GM12872 (cell line): Measurements from ENCODE around the gene RBM12.

Experiments used
- TF ChIP-seq, protein P1 (sequence below): IDR thresholded peaks from 3 replicates; pipeline ENCODE4 v1.5.1; 2011; ENCODE audit warnings: low read depth, mild to moderate bottlenecking, low read length, moderate library complexity; ENCODE audit not compliant: insufficient read depth

Gene RBM12

DNA sequence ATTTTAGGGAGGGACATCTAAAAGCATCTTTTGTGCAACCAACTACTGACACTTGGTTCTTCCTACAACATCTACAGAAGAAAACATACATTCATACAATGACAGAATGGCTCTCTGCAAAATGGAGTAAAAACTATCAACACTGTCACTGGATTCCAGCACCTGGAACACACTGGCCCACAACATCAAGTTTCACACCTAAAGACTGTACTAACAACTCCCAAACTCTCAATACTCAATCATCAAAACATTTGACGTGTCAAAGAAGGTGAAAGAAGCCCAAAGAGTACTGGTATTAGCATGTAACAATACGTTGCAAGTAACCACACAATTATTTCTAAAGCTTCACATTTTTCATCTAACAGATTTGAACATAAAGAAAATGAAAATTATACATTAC, 2.1 kb downstream of the RBM12 start:
- TF ChIP-seq, protein P1, sequence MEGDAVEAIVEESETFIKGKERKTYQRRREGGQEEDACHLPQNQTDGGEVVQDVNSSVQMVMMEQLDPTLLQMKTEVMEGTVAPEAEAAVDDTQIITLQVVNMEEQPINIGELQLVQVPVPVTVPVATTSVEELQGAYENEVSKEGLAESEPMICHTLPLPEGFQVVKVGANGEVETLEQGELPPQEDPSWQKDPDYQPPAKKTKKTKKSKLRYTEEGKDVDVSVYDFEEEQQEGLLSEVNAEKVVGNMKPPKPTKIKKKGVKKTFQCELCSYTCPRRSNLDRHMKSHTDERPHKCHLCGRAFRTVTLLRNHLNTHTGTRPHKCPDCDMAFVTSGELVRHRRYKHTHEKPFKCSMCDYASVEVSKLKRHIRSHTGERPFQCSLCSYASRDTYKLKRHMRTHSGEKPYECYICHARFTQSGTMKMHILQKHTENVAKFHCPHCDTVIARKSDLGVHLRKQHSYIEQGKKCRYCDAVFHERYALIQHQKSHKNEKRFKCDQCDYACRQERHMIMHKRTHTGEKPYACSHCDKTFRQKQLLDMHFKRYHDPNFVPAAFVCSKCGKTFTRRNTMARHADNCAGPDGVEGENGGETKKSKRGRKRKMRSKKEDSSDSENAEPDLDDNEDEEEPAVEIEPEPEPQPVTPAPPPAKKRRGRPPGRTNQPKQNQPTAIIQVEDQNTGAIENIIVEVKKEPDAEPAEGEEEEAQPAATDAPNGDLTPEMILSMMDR: no peak

DNA sequence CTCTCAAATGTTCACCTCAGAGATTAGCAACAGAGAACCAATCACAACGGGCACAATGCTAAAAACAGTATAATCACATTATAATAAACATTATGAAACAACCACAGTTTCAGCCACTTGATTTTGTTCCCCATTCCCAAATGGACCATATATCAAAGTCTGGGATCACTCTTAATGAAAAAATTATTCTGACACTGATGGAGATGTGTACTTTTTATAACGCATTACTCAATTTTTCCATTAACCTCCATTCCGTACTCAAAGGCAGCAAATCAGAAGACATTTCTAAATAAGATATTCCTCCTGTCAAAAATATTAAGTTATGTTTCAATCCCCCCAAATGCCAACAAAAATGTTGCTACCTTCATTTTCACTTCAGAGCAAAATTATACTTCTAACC, 2.8 kb downstream of the RBM12 start:
- TF ChIP-seq, protein P1: no peak

DNA sequence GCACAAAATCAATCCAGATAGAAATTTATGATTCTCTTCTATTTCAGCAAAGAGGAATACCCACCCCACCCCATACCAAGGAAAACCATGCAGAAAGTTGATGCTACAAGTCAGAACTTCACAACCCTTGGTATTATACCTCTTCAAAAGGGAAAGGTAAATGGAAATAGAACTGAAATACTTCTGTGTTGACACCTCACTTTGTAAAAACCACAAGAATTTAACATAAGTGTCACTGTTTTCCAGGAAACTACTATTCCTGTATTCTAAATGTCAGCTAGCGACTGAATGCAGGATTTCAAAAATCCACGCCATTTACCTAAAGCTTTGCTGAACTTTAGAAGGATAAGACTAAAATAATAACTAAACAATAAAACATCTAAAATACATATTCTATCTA, 3.6 kb downstream of the RBM12 start:
- TF ChIP-seq, protein P1: no peak

DNA sequence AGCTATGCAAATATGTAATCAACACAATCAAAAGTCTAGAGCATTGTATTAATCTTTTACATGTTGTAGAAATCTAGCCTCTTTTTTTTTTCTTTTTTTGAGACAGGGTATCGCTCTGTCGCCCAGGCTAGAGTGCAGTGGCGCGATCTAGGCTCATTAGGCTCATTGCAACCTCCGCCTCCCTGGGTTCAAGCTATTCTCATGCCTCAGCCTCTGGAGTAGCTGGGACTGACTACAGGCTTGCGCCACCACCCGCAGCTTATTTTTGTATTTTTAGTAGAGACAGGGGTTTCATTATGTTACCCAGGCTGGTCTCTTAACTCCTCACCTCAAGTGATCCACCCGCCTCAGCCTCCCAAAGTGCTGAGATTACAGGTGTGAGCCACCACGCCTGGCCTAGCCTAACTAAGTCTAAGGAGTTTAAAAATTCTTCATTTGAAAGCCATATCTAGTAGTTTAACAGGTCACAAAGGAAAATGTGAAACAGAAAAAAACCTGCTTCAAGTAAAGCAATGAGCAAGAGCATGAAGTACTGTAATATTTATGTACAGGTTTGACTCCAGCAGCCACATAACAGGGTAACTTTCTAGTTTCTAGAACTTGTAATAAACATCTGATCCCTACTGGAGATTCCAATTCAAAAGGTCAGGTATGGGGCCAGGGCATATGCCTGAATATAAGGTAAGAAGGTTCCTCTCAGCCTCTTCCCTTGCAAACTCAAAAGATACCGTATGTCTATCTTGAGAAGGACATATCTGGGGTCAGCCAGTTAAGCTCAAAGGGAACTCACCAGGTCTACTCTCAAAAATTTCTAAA, 4.4 kb downstream of the RBM12 start:
- TF ChIP-seq, protein P1: no peak

DNA sequence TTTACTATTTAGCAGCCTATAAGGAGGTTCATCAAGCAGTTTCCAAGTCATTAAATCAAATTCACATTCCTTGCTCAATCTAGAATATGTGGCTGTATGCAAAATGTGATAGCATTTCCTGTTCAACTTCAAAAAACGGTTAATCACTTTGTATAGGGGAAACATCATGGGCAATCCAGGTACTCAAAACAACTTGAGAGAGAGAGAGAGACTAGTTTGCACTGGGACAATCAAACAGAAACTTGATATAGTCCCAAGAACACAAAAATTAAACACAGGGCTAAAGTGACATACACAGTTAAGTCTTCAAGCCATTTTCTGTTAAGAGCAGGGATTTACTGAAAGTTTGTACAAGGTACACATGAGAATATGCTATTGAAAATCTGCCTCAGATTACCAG, 7.4 kb downstream of the RBM12 start:
- TF ChIP-seq, protein P1: no peak

DNA sequence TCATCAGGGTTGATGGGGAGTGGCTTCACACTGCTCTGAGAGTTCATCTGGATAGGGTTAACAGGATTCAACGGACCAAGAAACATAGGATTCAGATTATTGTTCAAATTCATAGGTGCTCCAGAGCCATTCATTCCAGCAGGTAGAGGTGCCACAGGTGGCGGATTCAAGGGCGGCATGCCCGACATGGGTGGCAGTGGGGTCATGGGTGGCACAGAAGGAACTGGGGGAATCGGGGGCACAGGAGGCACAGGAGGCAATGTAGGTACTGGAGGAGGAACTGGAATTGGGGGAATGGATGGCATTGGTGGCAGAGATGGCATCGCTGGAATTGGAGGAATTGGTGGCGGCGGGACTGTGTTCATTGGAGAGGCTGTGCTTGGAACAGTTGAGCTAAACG, 10.3 kb downstream of the RBM12 start:
- TF ChIP-seq, protein P1: no peak

DNA sequence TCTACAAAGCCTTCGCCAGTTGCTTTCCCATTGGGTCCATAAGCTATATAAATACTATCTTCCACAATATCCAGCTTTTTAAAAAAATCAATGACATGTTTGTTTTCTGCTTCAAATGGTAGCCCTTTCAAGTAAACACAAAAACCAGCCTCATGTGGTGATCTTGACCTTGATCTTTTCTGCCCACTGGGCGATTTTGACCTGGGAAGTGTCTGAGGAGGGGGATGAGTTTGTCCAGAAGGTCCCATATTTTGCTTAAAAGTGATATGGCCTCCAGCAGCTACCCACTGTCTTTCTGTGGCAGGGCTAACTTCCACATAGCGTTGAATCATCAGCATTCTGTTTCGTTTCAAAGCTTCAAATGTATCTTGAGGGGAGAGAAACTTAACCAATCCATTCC, 10.8 kb downstream of the RBM12 start:
- TF ChIP-seq, protein P1: no peak
